Kidney (tissue), 14 donors: ENCODE results near the gene ESYT2. TPM values are rescaled to one million over a fixed set of nuclear protein-coding genes. Genes with fewer than 3 reads are reported as not detected.

ENCODE experiments used
- DNase-seq, 5 donors: peaks; one replicate each; pipeline ENCODE4 v3.0.0-alpha.2; 2013 to 2020
- FAIRE-seq: peaks from 2 replicates; lab custom pipeline; 2012; peaks lifted over from hg19 to GRCh38; lab: Jason Lieb, UNC
- H3K27ac ChIP-seq, 2 donors: one replicate each; pipeline ENCODE4 v1.7.0; 2013; ENCODE audit warnings: low read depth in 2 of 2, low read length in 2 of 2, inconsistent platforms in 1 of 2
- H3K27me3 ChIP-seq: one replicate; pipeline ENCODE4 v1.7.1; 2013; ENCODE audit warnings: low read length, inconsistent platforms; ENCODE audit not compliant: control insufficient read depth, insufficient read depth
- H3K36me3 ChIP-seq, 3 donors: one replicate each; pipeline versions ENCODE4 v1.7.0 to v1.7.1; 2013; ENCODE audit warnings: low read length in 3 of 3, control low read depth in 1 of 3, inconsistent platforms in 1 of 3; ENCODE audit not compliant: insufficient read depth in 3 of 3, control insufficient read depth in 2 of 3
- H3K4me1 ChIP-seq, 3 donors: one replicate each; pipeline versions ENCODE4 v1.7.0 to v1.7.1; 2013; ENCODE audit warnings: low read length in 3 of 3, inconsistent platforms in 1 of 3, low read depth in 1 of 3; ENCODE audit not compliant: control insufficient read depth in 2 of 3, insufficient read depth in 2 of 3
- H3K4me3 ChIP-seq, 3 donors: one replicate each; pipeline versions ENCODE4 v1.7.0 to v1.8.1; 2013; ENCODE audit warnings: low read length in 3 of 3, control low read depth in 1 of 3, inconsistent platforms in 1 of 3
- H3K9ac ChIP-seq, 3 donors: one replicate each; pipeline versions ENCODE4 v1.7.0 to v1.7.1; 2013; ENCODE audit warnings: low read length in 3 of 3, control low read depth in 1 of 3, inconsistent platforms in 1 of 3
- H3K9me3 ChIP-seq, 3 donors: one replicate each; pipeline versions ENCODE4 v1.7.0 to v1.7.1; 2013; ENCODE audit warnings: low read length in 3 of 3, control low read depth in 1 of 3, inconsistent platforms in 1 of 3; ENCODE audit not compliant: control insufficient read depth in 2 of 3, insufficient read depth in 1 of 3
- CTCF ChIP-seq: IDR thresholded peaks from 3 replicates; pipeline ENCODE4 v1.5.1; 2012; ENCODE audit warnings: mild to moderate bottlenecking, moderate library complexity, borderline replicate concordance; ENCODE audit not compliant: insufficient read depth; ENCODE audit errors: extremely low read depth
- intact Hi-C: fragments of 100-400 bp; cut with DNase I; formaldehyde crosslinking; loops from one replicate; pipeline ENCODE4 v1.11.1; 2022
- polyA plus RNA-seq: library from polyadenylated mRNA; stranded (reverse); fragments of 350-450 nt; fragmentation: Illumina TruSeq; extraction: RNeasy Lipid Tissue Mini Kit (QIAGEN cat#74804); gene quantifications from one replicate; pipeline ENCODE4 v1.2.3, GENCODE V29; 2014; ENCODE audit warnings: low read depth, low replicate concordance; ENCODE audit not compliant: insufficient read depth
- total RNA-seq: library from RNA; stranded (reverse); fragmentation: NEBNext Ultra II Directional; extraction: Animal tissue kit (Norgen Biotek cat#: 25700); gene quantifications from one replicate; pipeline ENCODE4 v1.2.1, GENCODE V29; 2021
- donor health status: control.
- donor health status: control.
- donor health status: control.
- donor health status: control.
- donor health status: control.
- donor health status: DM: yes; HTN: yes; CAD: no.
- donor health status: Normal renal cell carcinoma (clear cell type).

The ESYT2 gene
- total and polyA plus RNA-seq, 2 donors from 2014 or later: 19.4 to 95.8 TPM

GRCh38 chr7:158821171-158822031 lies 7.9 kb downstream of the ESYT2 start:
- TF ChIP-seq CTCF: no peak
- Histone ChIP-seq H3K4me1 (peaks cover 8 to 25% (median 21%) of the 10 kb centered on the region in 3 donors), H3K9ac (no peak overlapping the region), H3K27me3 (no peaks in the 10 kb centered on the region), H3K9me3 (no peaks in the 10 kb centered on the region), H3K36me3 (no peaks in the 10 kb centered on the region), H3K27ac (no peak overlapping the region), H3K4me3 (no peak overlapping the region)
- FAIRE-seq (no peak), DNase-seq (no peak)
- intact Hi-C loops: no loop called here

- H3K36me3 ChIP-seq: no peaks in the 10 kb centered on the region
- intact Hi-C loops: no loop called here
- no peaks in the 10 kb centered on the region for H3K27me3 ChIP-seq
- peaks cover 8 to 31% (median 27%) of the 10 kb centered on the region in 3 donors for H3K4me1 ChIP-seq
- no peak overlapping the region for H3K9ac ChIP-seq
- DNase-seq (no peak), FAIRE-seq (no peak)
- H3K9me3 ChIP-seq: no peaks in the 10 kb centered on the region
- TF ChIP-seq CTCF: no peak
- H3K4me3 ChIP-seq: no peak overlapping the region
- no peak overlapping the region for H3K27ac ChIP-seq
Measured at GRCh38 chr7:158820656-158821055, 8.7 kb downstream of the ESYT2 start.

- Histone ChIP-seq H3K27me3 (no peaks in the 10 kb centered on the region), H3K9ac (no peak overlapping the region), H3K4me3 (no peak overlapping the region), H3K9me3 (no peaks in the 10 kb centered on the region), H3K36me3 (no peaks in the 10 kb centered on the region), H3K4me1 (peaks cover 8 to 31% (median 30%) of the 10 kb centered on the region in 3 donors), H3K27ac (no peak overlapping the region)
- DNase-seq (no peak), FAIRE-seq (no peak)
- TF ChIP-seq CTCF: no peak
- intact Hi-C loops: no loop called here
Measured at GRCh38 chr7:158819571-158820203, 9.6 kb downstream of the ESYT2 start.
